Type B pancreatic cell (in vitro differentiated cells): ENCODE data around the gene EYS. TPM values are rescaled to one million over a fixed set of nuclear protein-coding genes. Genes with fewer than 3 reads are reported as not detected.

Experiments used
- DNase-seq: peaks from one replicate; pipeline ENCODE4 v3.0.0; 2021; ENCODE audit warnings: mixed read lengths; ENCODE audit not compliant: unreplicated experiment; ENCODE audit errors: extremely low spot score
- H3K27ac Mint-ChIP-seq: 2 replicates; pipeline ENCODE4 v1.8.0; 2021; ENCODE audit warnings: mild to moderate bottlenecking, mixed read lengths
- H3K27me3 Mint-ChIP-seq: 2 replicates; pipeline ENCODE4 v1.8.0; 2021; ENCODE audit warnings: mixed read lengths
- H3K36me3 Mint-ChIP-seq: 2 replicates; pipeline ENCODE4 v1.8.0; 2021; ENCODE audit warnings: mixed read lengths
- H3K4me1 Mint-ChIP-seq: one replicate; pipeline ENCODE4 v1.8.0; 2021; ENCODE audit warnings: mixed read lengths; ENCODE audit not compliant: unreplicated experiment
- H3K4me3 Mint-ChIP-seq: 2 replicates; pipeline ENCODE4 v1.8.0; 2021; ENCODE audit warnings: mild to moderate bottlenecking, mixed read lengths
- H3K9me3 Mint-ChIP-seq: 2 replicates; pipeline ENCODE4 v1.8.0; 2021; ENCODE audit warnings: mixed read lengths
- total RNA-seq: library from RNA; stranded (reverse); gene quantifications from 2 replicates; pipeline ENCODE4 v1.2.1, GENCODE V29; 2021; ENCODE audit warnings: low replicate concordance
- TF ChIP-seq, protein P1 (sequence below): fragments of 200-600 bp; sonication (generic); conservative IDR thresholded peaks from 2 replicates; pipeline ENCODE4 v1.5.0; 2021; ENCODE audit warnings: antibody characterized with exemption, mild to moderate bottlenecking

Gene EYS
- total RNA-seq, 1 donor from 2014 or later = 1.5 TPM

DNA sequence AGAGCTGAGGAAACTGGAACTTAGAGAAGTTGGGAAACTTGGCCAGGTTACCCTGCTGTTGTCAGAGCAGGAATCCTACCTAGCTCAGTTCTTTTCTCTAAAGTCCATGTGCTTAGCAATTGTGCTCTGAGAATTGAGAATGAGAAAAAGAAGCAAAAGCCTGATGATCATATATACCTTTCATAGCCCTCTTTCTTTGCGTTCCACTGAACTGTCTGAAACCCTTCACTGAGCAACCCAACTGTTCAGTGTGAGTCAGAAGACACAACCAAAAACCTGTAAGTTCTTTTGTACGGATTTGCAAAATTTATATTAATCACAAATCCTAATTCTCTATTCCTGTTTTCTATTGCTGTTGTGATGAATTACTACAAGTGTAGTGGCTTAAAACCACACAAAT is 1990.9 kb downstream of the EYS start:
- peaks cover 27% of the 10 kb centered on the region for H3K36me3 Mint-ChIP-seq
- no peak overlapping the region for H3K27ac Mint-ChIP-seq
- no peaks in the 10 kb centered on the region for H3K27me3 Mint-ChIP-seq
- no peaks in the 10 kb centered on the region for H3K4me1 Mint-ChIP-seq
- H3K4me3 Mint-ChIP-seq = no peak overlapping the region
- no peak for DNase-seq
- no peaks in the 10 kb centered on the region for H3K9me3 Mint-ChIP-seq
- TF ChIP-seq, protein P1, sequence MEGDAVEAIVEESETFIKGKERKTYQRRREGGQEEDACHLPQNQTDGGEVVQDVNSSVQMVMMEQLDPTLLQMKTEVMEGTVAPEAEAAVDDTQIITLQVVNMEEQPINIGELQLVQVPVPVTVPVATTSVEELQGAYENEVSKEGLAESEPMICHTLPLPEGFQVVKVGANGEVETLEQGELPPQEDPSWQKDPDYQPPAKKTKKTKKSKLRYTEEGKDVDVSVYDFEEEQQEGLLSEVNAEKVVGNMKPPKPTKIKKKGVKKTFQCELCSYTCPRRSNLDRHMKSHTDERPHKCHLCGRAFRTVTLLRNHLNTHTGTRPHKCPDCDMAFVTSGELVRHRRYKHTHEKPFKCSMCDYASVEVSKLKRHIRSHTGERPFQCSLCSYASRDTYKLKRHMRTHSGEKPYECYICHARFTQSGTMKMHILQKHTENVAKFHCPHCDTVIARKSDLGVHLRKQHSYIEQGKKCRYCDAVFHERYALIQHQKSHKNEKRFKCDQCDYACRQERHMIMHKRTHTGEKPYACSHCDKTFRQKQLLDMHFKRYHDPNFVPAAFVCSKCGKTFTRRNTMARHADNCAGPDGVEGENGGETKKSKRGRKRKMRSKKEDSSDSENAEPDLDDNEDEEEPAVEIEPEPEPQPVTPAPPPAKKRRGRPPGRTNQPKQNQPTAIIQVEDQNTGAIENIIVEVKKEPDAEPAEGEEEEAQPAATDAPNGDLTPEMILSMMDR = no peak

DNA sequence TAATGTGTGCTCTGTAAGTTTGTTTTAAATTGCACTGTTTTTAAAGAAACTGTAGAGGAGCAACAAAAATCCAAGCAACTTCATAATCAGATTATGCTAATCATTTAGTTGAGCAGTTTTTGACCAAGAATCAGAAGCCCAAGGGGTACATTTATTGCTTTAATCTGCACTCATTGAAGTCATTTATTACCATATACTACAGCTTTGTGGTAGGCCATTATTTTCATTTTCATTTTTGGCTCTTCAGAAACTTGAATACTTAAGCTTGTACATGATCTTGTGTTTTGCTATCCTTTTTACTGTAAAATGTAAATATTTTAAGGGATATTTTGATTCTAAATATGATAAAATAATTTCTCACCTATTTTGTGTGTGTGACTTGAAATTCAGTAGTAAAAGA is 1992.9 kb downstream of the EYS start:
- DNase-seq = no peak
- Mint-ChIP-seq H3K27me3 (no peaks in the 10 kb centered on the region), H3K36me3 (peaks cover 42% of the 10 kb centered on the region), H3K27ac (no peak overlapping the region), H3K9me3 (no peaks in the 10 kb centered on the region), H3K4me3 (no peak overlapping the region), H3K4me1 (no peaks in the 10 kb centered on the region)
- TF ChIP-seq, protein P1 = no peak

DNA sequence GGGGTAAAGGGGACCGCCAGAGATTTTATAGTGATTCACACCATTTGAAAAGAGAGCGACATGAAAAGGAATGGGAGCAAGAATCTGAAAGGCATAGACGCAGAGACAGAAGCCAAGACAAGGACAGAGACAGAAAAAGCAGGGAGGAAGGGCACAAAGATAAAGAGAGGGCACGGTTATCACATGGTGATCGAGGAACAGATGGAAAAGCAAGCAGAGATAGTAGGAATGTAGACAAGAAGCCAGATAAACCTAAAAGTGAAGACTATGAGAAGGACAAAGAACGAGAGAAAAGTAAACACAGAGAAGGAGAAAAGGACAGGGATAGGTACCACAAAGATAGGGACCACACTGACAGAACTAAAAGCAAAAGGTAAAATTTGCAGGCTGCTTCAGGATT is 1993.7 kb downstream of the EYS start:
- peaks cover 42% of the 10 kb centered on the region for H3K36me3 Mint-ChIP-seq
- H3K4me1 Mint-ChIP-seq = no peaks in the 10 kb centered on the region
- DNase-seq = no peak
- H3K27me3 Mint-ChIP-seq = no peaks in the 10 kb centered on the region
- no peaks in the 10 kb centered on the region for H3K9me3 Mint-ChIP-seq
- H3K4me3 Mint-ChIP-seq = no peak overlapping the region
- H3K27ac Mint-ChIP-seq = no peak overlapping the region
- TF ChIP-seq, protein P1 = no peak

DNA sequence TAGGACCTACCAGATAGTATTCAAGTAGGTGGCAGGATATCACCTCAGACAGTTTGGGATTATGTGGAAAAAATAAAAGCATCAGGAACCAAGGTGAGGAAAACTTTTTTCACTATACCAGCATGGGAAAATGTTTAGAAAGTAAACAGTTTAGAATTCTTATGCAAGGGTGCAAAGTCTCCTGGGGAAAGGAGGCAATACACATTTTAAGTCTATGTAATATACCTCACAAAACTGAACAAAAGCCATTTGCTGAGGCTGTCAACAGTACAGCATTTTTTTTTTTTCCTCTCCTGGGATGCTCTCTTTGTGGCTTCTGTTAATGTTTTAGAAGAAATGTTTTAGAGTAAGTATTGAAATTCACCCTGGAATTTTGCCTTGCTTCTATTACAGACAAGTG is 1997.9 kb downstream of the EYS start:
- DNase-seq = no peak
- Mint-ChIP-seq H3K27ac (no peak overlapping the region), H3K36me3 (peaks cover 65% of the 10 kb centered on the region), H3K4me3 (no peak overlapping the region), H3K4me1 (no peaks in the 10 kb centered on the region), H3K9me3 (no peaks in the 10 kb centered on the region), H3K27me3 (no peaks in the 10 kb centered on the region)
- TF ChIP-seq, protein P1 = no peak

DNA sequence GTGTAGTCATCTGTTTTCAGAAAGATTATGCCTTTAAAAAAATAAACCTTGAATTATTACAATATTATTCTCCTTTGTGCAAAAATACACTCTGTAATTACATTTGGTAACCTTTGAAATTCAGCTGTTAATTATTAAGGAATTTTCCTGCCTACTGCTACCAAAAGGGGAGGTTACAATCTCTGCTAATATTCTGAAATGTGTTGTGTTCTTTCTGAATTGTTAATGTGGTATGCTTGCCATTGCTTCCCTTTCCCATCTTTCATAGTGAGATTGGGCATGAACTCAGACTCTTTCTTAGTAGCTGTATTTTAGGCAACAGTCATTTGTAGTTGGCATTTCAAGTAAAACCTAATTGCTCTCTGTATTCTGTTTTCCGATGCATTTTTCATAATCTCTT is 1998.4 kb downstream of the EYS start:
- TF ChIP-seq, protein P1 = no peak
- Mint-ChIP-seq H3K36me3 (peaks cover 65% of the 10 kb centered on the region), H3K4me1 (no peaks in the 10 kb centered on the region), H3K9me3 (no peaks in the 10 kb centered on the region), H3K27me3 (no peaks in the 10 kb centered on the region), H3K27ac (no peak overlapping the region), H3K4me3 (no peak overlapping the region)
- no peak for DNase-seq

DNA sequence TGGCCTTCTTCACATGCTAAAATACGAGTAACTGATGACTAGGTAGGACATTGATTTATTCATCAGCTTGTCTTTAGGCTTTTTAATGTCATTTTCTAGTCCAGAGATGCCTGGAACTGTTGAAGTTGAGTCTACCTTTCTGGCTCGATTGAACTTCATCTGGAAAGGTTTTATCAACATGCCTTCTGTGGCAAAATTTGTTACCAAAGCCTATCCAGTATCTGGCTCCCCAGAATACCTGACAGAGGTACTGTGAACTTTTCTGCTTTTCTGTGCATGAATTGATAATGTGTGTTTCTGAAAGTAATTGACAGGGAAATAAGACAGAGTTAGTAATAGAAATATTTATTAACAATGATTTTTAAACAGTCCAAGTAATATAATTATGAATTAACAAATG is 2000.4 kb downstream of the EYS start:
- H3K4me3 Mint-ChIP-seq = no peak overlapping the region
- TF ChIP-seq, protein P1 = no peak
- H3K27me3 Mint-ChIP-seq = no peaks in the 10 kb centered on the region
- H3K9me3 Mint-ChIP-seq = no peaks in the 10 kb centered on the region
- no peak for DNase-seq
- no peak overlapping the region for H3K27ac Mint-ChIP-seq
- no peaks in the 10 kb centered on the region for H3K4me1 Mint-ChIP-seq
- H3K36me3 Mint-ChIP-seq = peaks cover 50% of the 10 kb centered on the region
